OCI-M2 (cell line): ENCODE measurements around the gene ANKHD1.
"Not testable (repeated sequence)": the region's sequence is repeated elsewhere in the genome, so short reads cannot be mapped to it uniquely, and the experiment has no call there.

Experiments
- DNase-seq: peaks from one replicate; lab custom pipeline; 2025; ENCODE audit not compliant: unreplicated experiment; lab: John Stamatoyannopoulos, UW

ANKHD1 gene

DNA sequence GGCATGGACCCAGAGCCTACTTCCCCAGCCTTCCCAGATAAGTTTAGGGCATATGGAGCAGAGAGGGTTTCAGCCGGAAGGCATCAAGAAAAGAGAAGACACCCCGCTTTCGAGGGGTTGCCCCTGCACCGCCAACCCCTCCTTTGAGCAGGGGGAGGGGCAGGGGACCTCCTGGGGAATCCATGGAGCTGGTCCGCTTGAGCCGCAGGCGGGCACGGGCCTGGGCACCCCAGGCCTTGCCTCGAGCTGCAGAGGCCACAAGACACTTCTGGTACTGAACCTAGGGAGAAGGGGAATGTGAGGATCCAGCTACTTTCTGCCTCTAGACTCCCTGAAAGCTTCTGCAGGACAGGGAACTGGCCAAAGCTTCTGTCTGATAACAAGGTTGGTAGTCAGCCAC lies 156.9 kb downstream of the ANKHD1 start:
- DNase-seq = no peak

DNA sequence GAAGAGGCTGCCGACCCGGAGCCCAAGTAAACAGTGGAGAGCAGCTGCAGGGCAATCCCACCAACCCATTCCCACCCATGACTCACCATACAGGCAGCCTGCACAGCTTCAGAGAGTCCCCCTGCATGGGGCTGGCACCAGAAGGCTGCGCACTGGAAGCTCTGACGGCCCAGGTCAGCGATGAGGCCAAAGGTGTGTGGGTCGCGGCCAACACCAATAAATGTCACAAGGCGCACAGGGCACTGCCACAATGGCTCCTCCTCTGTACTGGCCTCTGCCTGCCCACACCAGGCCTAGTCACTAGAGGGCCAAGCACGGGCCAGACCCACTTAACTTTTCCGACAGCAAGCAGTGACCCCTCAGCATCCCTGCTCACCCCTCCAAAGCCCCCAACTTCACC lies 158.6 kb downstream of the ANKHD1 start:
- DNase-seq = no peak

- DNase-seq = no peak
These were observed 160.3 kb downstream of the ANKHD1 start for GRCh38 chr5:140561753-140562523.

- no peak for DNase-seq
These were observed 162.0 kb downstream of the ANKHD1 start for GRCh38 chr5:140563596-140563995.

- peak; percentile 25 for DNase-seq
These were observed 162.8 kb downstream of the ANKHD1 start, which contains the start of the genes APBB3 and SLC35A4 for GRCh38 chr5:140564196-140565023. APBB3 (minus strand) TSS chr5:140564598; CDS start chr5:140564245, 353 bp downstream. SLC35A4 (plus strand) TSS chr5:140564828; CDS start chr5:140567170, 2,342 bp downstream.

GRCh38 chr5:140565024-140565779 lies 163.6 kb downstream of the ANKHD1 start:
- no peak for DNase-seq

- no peak for DNase-seq
These were observed 164.1 kb downstream of the ANKHD1 start for GRCh38 chr5:140565780-140566095.

GRCh38 chr5:140566665-140567064 lies 165.0 kb downstream of the ANKHD1 start:
- DNase-seq = no peak

GRCh38 chr5:140567136-140567818 lies 165.6 kb downstream of the ANKHD1 start:
- no peak for DNase-seq

GRCh38 chr5:140567871-140568270 lies 166.2 kb downstream of the ANKHD1 start:
- no peak for DNase-seq

DNA sequence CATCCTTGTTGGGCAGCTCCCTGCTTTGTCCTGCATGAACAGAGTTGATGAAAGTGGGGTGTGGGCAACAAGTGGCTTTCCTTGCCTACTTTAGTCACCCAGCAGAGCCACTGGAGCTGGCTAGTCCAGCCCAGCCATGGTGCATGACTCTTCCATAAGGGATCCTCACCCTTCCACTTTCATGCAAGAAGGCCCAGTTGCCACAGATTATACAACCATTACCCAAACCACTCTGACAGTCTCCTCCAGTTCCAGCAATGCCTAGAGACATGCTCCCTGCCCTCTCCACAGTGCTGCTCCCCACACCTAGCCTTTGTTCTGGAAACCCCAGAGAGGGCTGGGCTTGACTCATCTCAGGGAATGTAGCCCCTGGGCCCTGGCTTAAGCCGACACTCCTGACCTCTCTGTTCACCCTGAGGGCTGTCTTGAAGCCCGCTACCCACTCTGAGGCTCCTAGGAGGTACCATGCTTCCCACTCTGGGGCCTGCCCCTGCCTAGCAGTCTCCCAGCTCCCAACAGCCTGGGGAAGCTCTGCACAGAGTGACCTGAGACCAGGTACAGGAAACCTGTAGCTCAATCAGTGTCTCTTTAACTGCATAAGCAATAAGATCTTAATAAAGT lies 166.9 kb downstream of the ANKHD1 start:
- DNase-seq = no peak

DNA sequence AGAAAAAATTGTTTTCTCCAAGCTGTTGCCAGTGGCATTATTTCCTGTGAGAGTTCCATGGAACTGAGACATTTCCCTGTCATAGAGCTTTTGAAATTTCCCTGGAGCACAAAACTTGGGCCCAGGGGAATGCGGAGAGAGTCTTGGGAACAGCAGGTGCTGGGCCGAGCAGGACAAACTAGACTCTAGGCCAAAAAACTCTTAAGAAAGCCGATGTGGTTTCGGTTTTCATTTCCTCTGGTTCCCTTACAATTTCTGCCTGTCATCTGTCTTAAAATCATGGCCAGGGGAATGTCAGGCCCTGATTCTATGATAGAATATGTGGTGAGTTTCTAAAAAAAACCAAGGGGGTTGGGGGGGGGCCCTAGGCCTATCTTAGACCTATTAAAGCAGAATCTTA lies 167.6 kb downstream of the ANKHD1 start:
- DNase-seq = no peak

- DNase-seq = no peak
These were observed 168.4 kb downstream of the ANKHD1 start for GRCh38 chr5:140570058-140570457.

GRCh38 chr5:140570488-140570887 lies 168.9 kb downstream of the ANKHD1 start:
- no peak for DNase-seq

GRCh38 chr5:140571105-140571504 lies 169.5 kb downstream of the ANKHD1 start:
- DNase-seq = no peak

DNA sequence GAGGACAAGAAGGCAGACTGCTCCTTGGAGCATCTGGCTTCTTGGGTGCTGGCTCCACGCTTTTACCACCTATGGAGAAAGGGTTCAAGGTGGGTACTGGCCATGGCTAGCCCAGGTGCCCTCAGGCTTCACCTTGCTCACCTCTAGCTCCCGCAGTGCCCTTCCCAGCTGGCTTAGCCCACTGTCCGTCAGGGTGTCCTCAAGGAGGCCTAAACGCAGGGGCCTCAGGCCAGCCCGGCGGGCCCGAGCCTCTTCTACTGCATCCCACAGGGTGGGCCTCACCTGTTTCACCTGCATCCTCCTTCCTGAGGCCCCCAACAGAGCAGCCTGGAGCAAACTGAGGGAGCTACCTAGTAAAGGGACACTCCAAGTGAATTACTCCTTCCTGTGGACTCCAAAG lies 172.1 kb downstream of the ANKHD1 start:
- DNase-seq = no peak

- DNase-seq = no peak
These were observed 172.5 kb downstream of the ANKHD1 start for GRCh38 chr5:140574165-140574564.

DNA sequence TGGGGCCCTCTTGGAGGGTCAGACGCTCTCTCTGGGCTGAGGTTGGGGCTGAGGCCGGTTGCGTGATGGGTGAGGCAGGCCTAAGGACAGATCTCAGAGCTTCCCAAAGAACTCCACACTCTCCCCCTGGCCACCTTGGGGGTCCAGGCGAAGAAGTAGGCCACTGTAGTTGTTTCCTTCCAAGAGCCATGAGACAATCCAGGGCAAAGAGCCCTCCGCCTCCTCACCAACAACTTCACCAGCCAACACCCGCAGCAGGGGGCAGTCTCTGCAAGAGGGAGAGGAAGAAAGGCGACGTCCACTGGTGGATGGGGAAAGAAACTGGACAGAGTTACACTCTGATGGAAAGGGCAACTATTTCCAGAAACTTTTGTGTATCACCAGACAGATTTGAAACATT lies 173.7 kb downstream of the ANKHD1 start:
- DNase-seq = no peak

DNA sequence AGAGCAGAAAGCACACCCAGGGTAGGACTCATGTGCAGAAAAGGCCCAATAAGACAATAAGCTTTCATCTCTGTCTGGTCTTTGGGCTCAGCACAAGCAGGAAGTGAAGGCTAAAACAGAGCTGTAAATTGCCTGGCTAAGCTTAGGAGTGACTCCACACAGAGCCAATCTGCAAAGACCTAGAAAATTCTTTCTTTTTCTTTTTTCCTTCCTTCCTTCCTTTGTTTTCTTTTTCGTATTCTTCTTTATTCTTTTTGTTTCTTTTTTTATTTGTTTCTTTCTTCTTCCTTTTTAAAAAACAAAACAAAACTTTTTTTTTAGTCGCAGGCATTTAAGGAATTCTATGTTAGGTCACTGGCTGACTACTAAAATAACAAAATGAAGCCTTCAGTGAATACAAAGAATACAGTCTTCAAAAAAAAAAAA lies 175.2 kb downstream of the ANKHD1 start:
- no peak for DNase-seq

DNA sequence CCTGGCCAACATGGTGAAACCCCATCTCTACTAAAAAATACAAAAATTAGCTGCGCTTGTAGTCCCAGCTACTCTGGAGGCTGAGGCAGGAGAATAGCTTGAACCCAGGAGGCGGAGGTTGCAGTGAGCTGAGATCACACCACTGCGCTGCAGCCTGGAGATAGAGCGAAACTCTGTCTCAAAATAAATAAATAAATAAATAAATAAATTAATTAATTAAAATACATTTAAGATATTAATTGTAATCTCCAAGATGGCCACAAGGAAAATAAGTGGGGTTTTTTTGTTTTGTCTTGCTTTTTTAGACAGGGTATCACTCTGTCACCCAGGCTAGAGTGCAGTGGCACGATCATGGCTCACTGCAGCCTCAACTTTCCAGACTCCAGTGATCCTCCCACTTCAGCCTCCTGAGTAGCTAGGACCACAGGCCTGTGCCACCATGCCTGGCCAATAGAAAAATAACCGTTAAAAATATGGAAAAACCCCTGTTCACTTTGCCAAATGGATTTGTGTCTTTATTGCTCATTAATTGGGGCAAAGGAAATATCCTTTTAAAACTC lies 177.6 kb downstream of the ANKHD1 start:
- DNase-seq = not testable (repeated sequence)
